Activated CD4-positive, CD25-positive, alpha-beta regulatory T cell treated with anti-CD3 and anti-CD28 coated beads, Interleukin-2, amount 50 U/mL, for 72 hours (primary cell): ENCODE results near the gene TLK1.

Experiments
- DNase-seq: peaks from one replicate; pipeline ENCODE4 v3.0.0; 2021

TLK1 gene

GRCh38 chr2:170953941-170954340, 206.8 kb downstream of the TLK1 start:
- DNase-seq, result no peak

DNA sequence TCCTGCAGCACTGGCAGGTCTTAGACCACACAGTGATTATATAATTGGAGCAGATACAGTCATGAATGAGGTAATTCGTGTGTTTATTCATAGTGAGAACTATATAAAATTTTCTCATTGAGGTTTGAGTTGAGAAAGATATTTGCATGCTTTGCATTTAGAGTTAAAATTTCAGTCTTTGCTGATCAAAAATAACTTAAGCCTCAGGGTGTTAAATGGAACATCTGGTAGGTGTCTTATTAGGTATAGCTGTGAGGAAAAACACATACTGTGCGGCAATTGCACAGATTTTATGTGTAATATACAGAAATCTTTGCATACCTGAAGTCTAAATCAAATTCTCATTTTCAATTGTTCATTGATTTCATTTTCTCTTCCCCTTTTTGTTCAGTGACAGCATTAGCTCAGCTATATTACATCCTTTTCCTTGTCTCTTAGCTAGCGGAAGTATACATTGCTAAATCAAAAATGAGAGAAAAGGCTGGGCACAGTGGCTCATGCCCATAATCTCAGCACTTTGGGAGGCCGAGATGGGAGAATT, 210.4 kb downstream of the TLK1 start:
- DNase-seq, result no peak

- no peak for DNase-seq
Measured at GRCh38 chr2:170949415-170949814, 211.3 kb downstream of the TLK1 start.

DNA sequence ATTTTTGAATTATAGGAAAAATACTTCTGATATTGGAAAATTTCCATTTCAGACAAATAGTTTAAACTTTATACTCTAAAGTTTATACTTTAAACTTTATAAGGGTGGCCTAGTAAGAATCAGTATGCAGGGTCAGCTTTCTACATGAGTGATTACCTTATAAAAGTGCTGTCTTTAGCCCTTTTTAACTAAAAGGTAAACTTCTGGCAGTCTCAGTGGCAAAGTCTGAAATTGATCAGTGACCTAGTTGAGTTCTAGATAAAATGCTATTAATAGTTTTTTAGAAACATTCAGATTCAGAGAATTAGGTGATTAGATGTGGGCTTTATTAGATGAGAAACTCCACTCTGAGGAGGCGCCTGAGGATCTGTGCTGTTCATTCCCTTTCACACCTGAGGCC, 216.1 kb downstream of the TLK1 start:
- no peak for DNase-seq

DNA sequence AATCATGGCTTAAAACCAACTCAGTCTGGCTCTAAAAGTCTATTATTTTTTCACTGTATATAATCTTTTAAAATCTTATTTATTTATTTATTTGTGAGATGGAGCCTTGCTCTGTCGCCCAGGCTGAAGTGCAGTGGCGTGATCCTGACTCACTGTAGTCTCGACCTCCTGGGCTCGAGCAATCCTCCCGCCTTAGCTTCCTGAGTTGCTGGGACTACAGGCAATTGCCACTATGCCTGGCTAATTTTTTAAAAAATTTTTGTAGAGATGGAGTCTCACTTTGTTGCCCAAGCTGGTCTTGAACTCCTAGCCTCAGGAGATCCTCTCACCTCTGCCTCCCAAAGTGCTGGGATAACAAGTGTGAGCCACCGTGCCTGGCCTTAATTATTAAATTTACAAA, 217.1 kb downstream of the TLK1 start:
- no peak for DNase-seq

DNA sequence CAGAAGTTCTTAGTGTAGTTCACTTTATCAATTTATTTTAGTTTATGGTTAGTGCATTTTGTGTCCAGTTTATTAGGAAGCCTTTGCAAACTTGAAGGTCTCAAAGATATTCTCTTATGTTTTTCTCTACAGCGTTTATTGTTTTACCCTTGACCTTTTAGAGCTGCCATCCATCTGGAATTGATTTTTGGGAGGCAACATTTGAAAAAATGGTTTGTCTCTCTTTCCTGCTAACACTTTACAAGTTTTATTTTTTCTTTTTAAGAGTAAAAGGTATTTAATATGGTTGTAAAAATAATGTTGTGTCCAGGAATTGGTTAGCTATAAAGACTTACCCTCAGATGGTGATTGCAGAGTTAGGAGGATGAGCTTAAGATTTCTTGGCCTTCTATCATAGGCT, 217.7 kb downstream of the TLK1 start:
- DNase-seq, result no peak

GRCh38 chr2:170942615-170943014, 218.1 kb downstream of the TLK1 start:
- DNase-seq, result no peak
